KMS-11 (cell line): ENCODE measurements around the gene LOXL4.

Experiments
- H2AFZ ChIP-seq: fragments of 200-600 bp; sonication (generic); 2 replicates; pipeline ENCODE4 v1.6.1; 2016; ENCODE audit warnings: antibody characterized with exemption, mixed run types, low read depth
- H3K27ac ChIP-seq: fragments of 200-600 bp; sonication (generic); 2 replicates; pipeline ENCODE4 v1.6.1; 2016; ENCODE audit warnings: mild to moderate bottlenecking, mixed run types
- H3K27me3 ChIP-seq: fragments of 200-600 bp; sonication (generic); 2 replicates; pipeline ENCODE4 v1.6.1; 2017; ENCODE audit warnings: mild to moderate bottlenecking, low read depth, mixed run types, moderate library complexity; ENCODE audit not compliant: insufficient read depth
- H3K36me3 ChIP-seq: fragments of 200-600 bp; sonication (generic); 2 replicates; pipeline ENCODE4 v1.6.1; 2017; ENCODE audit warnings: mild to moderate bottlenecking, mixed run types; ENCODE audit not compliant: insufficient read depth
- H3K4me1 ChIP-seq: fragments of 200-600 bp; sonication (generic); 2 replicates; pipeline ENCODE4 v1.6.1; 2016; ENCODE audit warnings: mild to moderate bottlenecking, low read depth, mixed run types; ENCODE audit not compliant: poor library complexity, severe bottlenecking
- H3K4me2 ChIP-seq: fragments of 200-600 bp; sonication (generic); 2 replicates; pipeline ENCODE4 v1.7.0; 2016; ENCODE audit warnings: mild to moderate bottlenecking, mixed run types
- H3K4me3 ChIP-seq: fragments of 200-600 bp; sonication (generic); IDR thresholded peaks from 2 replicates; pipeline ENCODE4 v1.6.1; 2017; ENCODE audit warnings: low read depth, low read length, mixed read lengths; ENCODE audit not compliant: insufficient read depth
- H3K79me2 ChIP-seq: fragments of 200-600 bp; sonication (generic); 2 replicates; pipeline ENCODE4 v1.6.1; 2016; ENCODE audit warnings: low read depth, mixed run types; ENCODE audit not compliant: insufficient read depth
- H3K9ac ChIP-seq: fragments of 200-600 bp; sonication (generic); 2 replicates; pipeline ENCODE4 v1.6.1; 2016; ENCODE audit warnings: mild to moderate bottlenecking, mixed run types
- H4K20me1 ChIP-seq: fragments of 200-600 bp; sonication (generic); 2 replicates; pipeline ENCODE4 v1.6.1; 2016; ENCODE audit warnings: mild to moderate bottlenecking, mixed run types; ENCODE audit not compliant: insufficient read depth
- CTCF ChIP-seq: fragments of 200-600 bp; sonication (generic); conservative IDR thresholded peaks from 2 replicates; pipeline ENCODE4 v1.6.1; 2017; ENCODE audit warnings: low read depth, mild to moderate bottlenecking, antibody characterized with exemption, low read length, moderate library complexity, mixed read lengths

LOXL4 gene

GRCh38 chr10:98213740-98214139 lies 54.3 kb downstream of the LOXL4 start:
- H3K4me3 ChIP-seq: no peak overlapping the region
- H3K27me3 ChIP-seq: no peaks in the 10 kb centered on the region
- H3K36me3 ChIP-seq: no peaks in the 10 kb centered on the region
- no peak overlapping the region for H3K4me2 ChIP-seq
- no peaks in the 10 kb centered on the region for H3K4me1 ChIP-seq
- H2AFZ ChIP-seq: no peak overlapping the region
- H3K9ac ChIP-seq: no peak overlapping the region
- no peaks in the 10 kb centered on the region for H3K79me2 ChIP-seq
- no peaks in the 10 kb centered on the region for H4K20me1 ChIP-seq
- TF ChIP-seq CTCF: no peak
- no peak overlapping the region for H3K27ac ChIP-seq

- Histone ChIP-seq H3K4me3 (no peak overlapping the region), H3K79me2 (no peaks in the 10 kb centered on the region), H3K9ac (no peak overlapping the region), H3K27ac (no peak overlapping the region), H4K20me1 (no peaks in the 10 kb centered on the region), H2AFZ (no peak overlapping the region), H3K36me3 (no peaks in the 10 kb centered on the region), H3K4me2 (no peak overlapping the region), H3K27me3 (no peaks in the 10 kb centered on the region), H3K4me1 (peaks cover 3% of the 10 kb centered on the region)
- TF ChIP-seq CTCF: no peak
Measured at GRCh38 chr10:98212196-98212595, 55.8 kb downstream of the LOXL4 start.

- Histone ChIP-seq H3K9ac (no peak overlapping the region), H3K4me3 (no peak overlapping the region), H3K36me3 (no peaks in the 10 kb centered on the region), H4K20me1 (no peaks in the 10 kb centered on the region), H3K79me2 (no peaks in the 10 kb centered on the region), H3K4me1 (peaks cover 5% of the 10 kb centered on the region), H3K27me3 (no peaks in the 10 kb centered on the region), H3K27ac (no peak overlapping the region), H2AFZ (no peak overlapping the region), H3K4me2 (no peak overlapping the region)
- no peak for TF ChIP-seq CTCF
Measured at GRCh38 chr10:98209441-98209840, 58.6 kb downstream of the LOXL4 start.

GRCh38 chr10:98208925-98209324 lies 59.1 kb downstream of the LOXL4 start:
- no peak for TF ChIP-seq CTCF
- no peak overlapping the region for H3K4me2 ChIP-seq
- no peaks in the 10 kb centered on the region for H3K36me3 ChIP-seq
- no peak overlapping the region for H3K4me3 ChIP-seq
- H3K79me2 ChIP-seq: no peaks in the 10 kb centered on the region
- H3K27ac ChIP-seq: no peak overlapping the region
- no peaks in the 10 kb centered on the region for H3K27me3 ChIP-seq
- peaks cover 5% of the 10 kb centered on the region for H3K4me1 ChIP-seq
- no peak overlapping the region for H3K9ac ChIP-seq
- no peak overlapping the region for H2AFZ ChIP-seq
- no peaks in the 10 kb centered on the region for H4K20me1 ChIP-seq

GRCh38 chr10:98205351-98205750 lies 62.6 kb downstream of the LOXL4 start:
- Histone ChIP-seq H3K4me3 (no peak overlapping the region), H3K4me2 (no peak overlapping the region), H3K27ac (no peak overlapping the region), H3K4me1 (peaks cover 5% of the 10 kb centered on the region), H4K20me1 (no peaks in the 10 kb centered on the region), H2AFZ (no peak overlapping the region), H3K9ac (no peak overlapping the region), H3K27me3 (no peaks in the 10 kb centered on the region), H3K79me2 (no peaks in the 10 kb centered on the region), H3K36me3 (no peaks in the 10 kb centered on the region)
- TF ChIP-seq CTCF: no peak
